Thoracic aorta (tissue), 2 donors: ENCODE data around the gene UBE2J2. TPM values are rescaled to one million over a fixed set of nuclear protein-coding genes. Genes with fewer than 3 reads are reported as not detected.

Experiments used
- ATAC-seq: fragments of 150-250 bp; one replicate; pipeline ENCODE4 v1.8.0; 2017; ENCODE audit warnings: low read depth; ENCODE audit not compliant: insufficient number of reproducible peaks, low FRiP score
- DNase-seq: peaks from one replicate; pipeline ENCODE4 v3.0.0-alpha.2; 2020; ENCODE audit warnings: low spot score
- H3K27ac ChIP-seq, 2 donors: fragments of 200-600 bp; sonication (generic); 1 replicate in 1 of 2; 2 replicates in 1 of 2; pipeline ENCODE4 v1.5.1; 2016; ENCODE audit warnings: mild to moderate bottlenecking in 2 of 2, moderate library complexity in 2 of 2
- H3K27me3 ChIP-seq: fragments of 200-600 bp; sonication (generic); replicated peaks from 2 replicates; pipeline ENCODE4 v1.6.0; 2016; ENCODE audit warnings: mild to moderate bottlenecking; ENCODE audit not compliant: insufficient read depth
- H3K36me3 ChIP-seq: fragments of 200-600 bp; sonication (generic); one replicate; pipeline ENCODE4 v1.5.1; 2016
- H3K4me1 ChIP-seq, 2 donors: fragments of 200-600 bp; sonication (generic); 1 replicate in 1 of 2; 2 replicates in 1 of 2; pipeline versions ENCODE4 v1.5.1 to v1.6.0; 2016; ENCODE audit warnings: low read depth in 2 of 2, mild to moderate bottlenecking in 1 of 2; ENCODE audit not compliant: control insufficient read depth in 1 of 2
- H3K4me3 ChIP-seq: fragments of 200-600 bp; sonication (generic); 2 replicates; pipeline ENCODE4 v1.5.1; 2016; ENCODE audit warnings: mild to moderate bottlenecking
- H3K9me3 ChIP-seq: fragments of 200-600 bp; sonication (generic); 2 replicates; pipeline ENCODE4 v1.5.1; 2016
- CTCF ChIP-seq: fragments of 200-600 bp; sonication (generic); IDR thresholded peaks from one replicate; pipeline ENCODE4 v1.5.1; 2019; ENCODE audit warnings: antibody characterized with exemption
- total RNA-seq, 2 donors: library from RNA; depleted of rRNA; stranded (reverse); fragments of >200 nt; gene quantifications; one replicate each; pipeline versions ENCODE4 v1.1.0 to v1.2.3, GENCODE V29; 2016

The UBE2J2 gene
- total RNA-seq, 2 donors from 2014 or later, result 43.5 to 57.7 TPM

DNA sequence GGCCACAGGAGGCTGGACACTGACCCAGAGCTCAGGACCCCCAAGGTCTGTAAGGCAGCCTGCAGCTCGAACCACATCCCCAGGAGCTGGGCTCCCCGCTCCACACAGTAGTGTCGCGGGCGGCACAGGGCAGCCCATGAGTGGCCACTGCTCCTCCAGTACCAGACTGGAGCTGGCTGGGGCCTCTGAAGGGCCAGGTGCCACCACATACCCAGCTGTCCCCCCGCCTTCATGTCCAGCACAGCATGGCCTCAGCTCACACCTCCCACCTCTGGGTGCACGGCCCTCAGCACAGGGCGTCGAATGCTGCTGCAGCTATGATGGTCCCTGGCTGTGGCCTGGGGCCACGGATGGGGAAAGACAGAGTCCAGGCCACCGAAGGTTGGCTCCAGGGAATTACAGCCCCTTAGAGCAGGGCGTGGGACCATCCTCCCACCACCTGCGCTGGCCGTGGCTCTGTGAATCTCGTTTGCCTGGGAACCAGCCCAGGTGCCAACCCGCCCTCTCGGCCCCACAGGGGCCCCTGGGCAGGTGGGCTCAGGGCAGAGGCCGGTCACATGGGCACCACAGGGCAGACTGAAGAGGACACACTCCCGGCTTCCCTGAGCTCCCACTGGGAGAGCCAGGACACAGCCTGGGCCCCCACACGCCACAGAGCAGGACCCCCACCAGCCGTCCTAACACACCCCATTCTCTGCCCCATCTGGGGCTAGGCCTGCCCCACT is 57.6 kb downstream of the UBE2J2 start:
- Histone ChIP-seq H3K27me3 (no peaks in the 10 kb centered on the region), H3K9me3 (no peaks in the 10 kb centered on the region)
- ATAC-seq, result no peak

GRCh38 chr1:1215080-1215676 is 58.5 kb downstream of the UBE2J2 start:
- ATAC-seq, result no peak
- H3K4me1 ChIP-seq, result no peaks in the 10 kb centered on the region
- no peak for DNase-seq
- H3K36me3 ChIP-seq, result peaks cover 28% of the 10 kb centered on the region
- TF ChIP-seq CTCF, result no peak
- H3K9me3 ChIP-seq, result no peaks in the 10 kb centered on the region
- H3K27me3 ChIP-seq, result no peaks in the 10 kb centered on the region
- no peak overlapping the region for H3K4me3 ChIP-seq
- H3K27ac ChIP-seq, result no peak overlapping the region

More for the DNA sequence above, 57.6 kb downstream of the UBE2J2 start:
- Histone ChIP-seq H3K36me3 (peaks cover 29% of the 10 kb centered on the region), H3K4me3 (no peak overlapping the region), H3K27ac (no peak overlapping the region), H3K4me1 (no peaks in the 10 kb centered on the region)
- no peak for TF ChIP-seq CTCF
- DNase-seq, result no peak

GRCh38 chr1:1213345-1214265 is 60.0 kb downstream of the UBE2J2 start, which contains the start of gene TNFRSF4:
Gene TNFRSF4 (minus strand): TSS chr1:1214153. CDS start chr1:1214127, 26 bp downstream.
- peak within 1 kb of the TSS; percentile 31 for H3K4me3 ChIP-seq
- DNase-seq (no peak), ATAC-seq (no peak)
- no peak within 1 kb of the TSS for H3K27ac ChIP-seq
- H3K9me3 ChIP-seq, result no peaks in the 10 kb centered on the region
- no peaks in the 10 kb centered on the region for H3K27me3 ChIP-seq
- H3K4me1 ChIP-seq, result no peaks in the 10 kb centered on the region
- TF ChIP-seq CTCF, result no peak
- peaks cover 22% of the 10 kb centered on the region for H3K36me3 ChIP-seq

DNA sequence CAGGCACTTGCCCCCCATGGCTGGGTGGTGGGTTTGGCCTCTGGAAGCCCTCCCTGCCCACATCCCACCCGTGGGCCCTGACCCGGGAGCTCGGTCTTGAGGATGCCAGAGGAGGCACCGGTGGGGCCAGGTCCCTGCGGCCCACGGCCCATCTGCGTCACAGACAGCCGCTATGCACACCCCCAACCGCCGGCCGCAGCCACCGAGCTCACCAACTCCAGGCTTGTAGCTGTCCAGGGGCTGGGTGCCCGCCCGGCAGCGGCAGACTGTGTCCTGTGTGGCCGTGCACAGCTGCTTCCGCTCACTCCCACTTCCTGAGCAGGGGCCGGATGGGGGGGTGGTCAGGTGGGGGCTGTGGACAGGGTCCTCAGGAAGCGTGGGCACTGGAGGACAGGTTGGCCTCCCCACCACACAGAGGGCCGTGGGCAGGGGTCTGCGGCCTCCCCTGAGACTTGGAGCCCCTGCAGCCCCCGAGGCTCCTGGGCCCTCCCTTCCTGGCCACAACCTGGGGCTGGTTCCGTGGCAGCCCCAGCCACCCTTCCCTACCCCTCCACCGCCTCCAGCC is 60.8 kb downstream of the UBE2J2 start:
- peak overlapping the region; percentile 31 for H3K4me3 ChIP-seq
- no peak for TF ChIP-seq CTCF
- DNase-seq, result no peak
- H3K4me1 ChIP-seq, result peaks cover under 1 to 3% of the 10 kb centered on the region in 2 donors
- no peak for ATAC-seq
- peaks cover 15% of the 10 kb centered on the region for H3K36me3 ChIP-seq
- H3K9me3 ChIP-seq, result no peaks in the 10 kb centered on the region
- no peak overlapping the region for H3K27ac ChIP-seq
- no peaks in the 10 kb centered on the region for H3K27me3 ChIP-seq
